ENCODE data around the gene CXCL9.

Gene CXCL9

DNA sequence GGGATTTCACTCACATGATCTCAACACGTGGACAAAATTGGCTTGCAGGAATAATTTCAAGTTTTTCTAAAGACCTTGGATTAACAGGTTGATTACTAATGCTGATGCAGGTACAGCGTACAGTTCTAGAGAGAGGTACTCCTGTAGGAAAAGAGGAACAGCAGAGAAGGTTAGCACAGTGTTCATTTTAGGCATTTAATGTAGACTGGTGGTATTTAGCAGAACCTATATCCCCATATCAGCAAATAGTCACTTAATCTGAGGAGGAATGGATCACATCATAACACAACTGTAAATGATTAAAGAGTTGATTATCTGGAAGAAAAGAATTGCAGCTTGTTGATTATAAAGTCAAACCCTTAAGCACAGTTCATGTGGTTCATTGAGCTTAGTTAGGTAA lies 15.4 kb upstream of the CXCL9 start:
- Histone ChIP-seq H4K20me1 (ENCODE audit: low read depth, low read length) (no peaks in the 10 kb centered on the region), H3K27ac (ENCODE audit: low read depth, low read length) (no peak overlapping the region), H3K9me3 (ENCODE audit: insufficient read depth, low read length) (no peaks in the 10 kb centered on the region), H3K4me3 (ENCODE audit: insufficient read depth, low read length, poor library complexity, severe bottlenecking) (no peak overlapping the region), H3K9me2 (replicated peaks; ENCODE audit: insufficient read depth, low read length) (no peaks in the 10 kb centered on the region), H3K27me3 (ENCODE audit: low read length) (no peaks in the 10 kb centered on the region), H3F3A (ENCODE audit: insufficient read depth) (no peaks in the 10 kb centered on the region), H3K79me2 (ENCODE audit: insufficient read depth, low read length) (no peaks in the 10 kb centered on the region), H2AFZ (ENCODE audit: low read depth, low read length, severe bottlenecking) (no peak overlapping the region), H3K36me3 (ENCODE audit: low read length) (no peaks in the 10 kb centered on the region), H3K9ac (ENCODE audit: low read length) (no peak overlapping the region), H3K4me2 (ENCODE audit: low read depth, low read length, poor library complexity, severe bottlenecking) (no peak overlapping the region)
- no peak for TF ChIP-seq EZH2phosphoT487 (conservative IDR thresholded peaks at IDR 0.05; ENCODE audit: low read length)
- TF ChIP-seq, protein P1, sequence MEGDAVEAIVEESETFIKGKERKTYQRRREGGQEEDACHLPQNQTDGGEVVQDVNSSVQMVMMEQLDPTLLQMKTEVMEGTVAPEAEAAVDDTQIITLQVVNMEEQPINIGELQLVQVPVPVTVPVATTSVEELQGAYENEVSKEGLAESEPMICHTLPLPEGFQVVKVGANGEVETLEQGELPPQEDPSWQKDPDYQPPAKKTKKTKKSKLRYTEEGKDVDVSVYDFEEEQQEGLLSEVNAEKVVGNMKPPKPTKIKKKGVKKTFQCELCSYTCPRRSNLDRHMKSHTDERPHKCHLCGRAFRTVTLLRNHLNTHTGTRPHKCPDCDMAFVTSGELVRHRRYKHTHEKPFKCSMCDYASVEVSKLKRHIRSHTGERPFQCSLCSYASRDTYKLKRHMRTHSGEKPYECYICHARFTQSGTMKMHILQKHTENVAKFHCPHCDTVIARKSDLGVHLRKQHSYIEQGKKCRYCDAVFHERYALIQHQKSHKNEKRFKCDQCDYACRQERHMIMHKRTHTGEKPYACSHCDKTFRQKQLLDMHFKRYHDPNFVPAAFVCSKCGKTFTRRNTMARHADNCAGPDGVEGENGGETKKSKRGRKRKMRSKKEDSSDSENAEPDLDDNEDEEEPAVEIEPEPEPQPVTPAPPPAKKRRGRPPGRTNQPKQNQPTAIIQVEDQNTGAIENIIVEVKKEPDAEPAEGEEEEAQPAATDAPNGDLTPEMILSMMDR (IDR thresholded peaks at IDR 0.05; ENCODE audit: insufficient read depth, low read length, poor library complexity, severe bottlenecking) = no peak

DNA sequence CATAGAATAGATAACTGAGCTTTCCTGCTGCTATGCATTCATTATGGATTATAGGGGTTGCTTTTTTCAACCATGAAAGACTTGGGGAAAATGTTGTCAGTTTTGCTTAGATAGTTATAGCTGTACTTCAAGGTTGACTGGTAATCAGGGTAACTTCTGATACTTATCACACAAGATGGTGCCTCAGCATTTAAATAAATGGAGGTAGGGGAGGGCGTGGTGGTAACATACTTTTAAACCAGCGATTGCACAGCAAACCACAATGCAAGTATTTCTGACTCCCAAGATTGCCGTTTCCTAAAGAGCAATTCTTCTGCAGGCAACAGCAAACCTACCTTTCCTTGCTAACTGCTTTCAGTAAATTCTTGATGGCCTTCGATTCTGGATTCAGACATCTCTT lies 14.7 kb upstream of the CXCL9 start:
- Histone ChIP-seq H3K9me3 (ENCODE audit: insufficient read depth, low read length) (no peaks in the 10 kb centered on the region), H3K4me2 (ENCODE audit: low read depth, low read length, poor library complexity, severe bottlenecking) (no peak overlapping the region), H3K27ac (ENCODE audit: low read depth, low read length) (no peak overlapping the region), H4K20me1 (ENCODE audit: low read depth, low read length) (no peaks in the 10 kb centered on the region), H3K27me3 (ENCODE audit: low read length) (no peaks in the 10 kb centered on the region), H2AFZ (ENCODE audit: low read depth, low read length, severe bottlenecking) (no peak overlapping the region), H3K79me2 (ENCODE audit: insufficient read depth, low read length) (no peaks in the 10 kb centered on the region), H3K36me3 (ENCODE audit: low read length) (no peaks in the 10 kb centered on the region), H3K4me3 (ENCODE audit: insufficient read depth, low read length, poor library complexity, severe bottlenecking) (no peak overlapping the region), H3K9ac (ENCODE audit: low read length) (no peak overlapping the region), H3K9me2 (replicated peaks; ENCODE audit: insufficient read depth, low read length) (no peaks in the 10 kb centered on the region), H3F3A (ENCODE audit: insufficient read depth) (no peaks in the 10 kb centered on the region)
- no peak for TF ChIP-seq EZH2phosphoT487 (conservative IDR thresholded peaks at IDR 0.05; ENCODE audit: low read length)
- TF ChIP-seq, protein P1 (IDR thresholded peaks at IDR 0.05; ENCODE audit: insufficient read depth, low read length, poor library complexity, severe bottlenecking) = no peak

DNA sequence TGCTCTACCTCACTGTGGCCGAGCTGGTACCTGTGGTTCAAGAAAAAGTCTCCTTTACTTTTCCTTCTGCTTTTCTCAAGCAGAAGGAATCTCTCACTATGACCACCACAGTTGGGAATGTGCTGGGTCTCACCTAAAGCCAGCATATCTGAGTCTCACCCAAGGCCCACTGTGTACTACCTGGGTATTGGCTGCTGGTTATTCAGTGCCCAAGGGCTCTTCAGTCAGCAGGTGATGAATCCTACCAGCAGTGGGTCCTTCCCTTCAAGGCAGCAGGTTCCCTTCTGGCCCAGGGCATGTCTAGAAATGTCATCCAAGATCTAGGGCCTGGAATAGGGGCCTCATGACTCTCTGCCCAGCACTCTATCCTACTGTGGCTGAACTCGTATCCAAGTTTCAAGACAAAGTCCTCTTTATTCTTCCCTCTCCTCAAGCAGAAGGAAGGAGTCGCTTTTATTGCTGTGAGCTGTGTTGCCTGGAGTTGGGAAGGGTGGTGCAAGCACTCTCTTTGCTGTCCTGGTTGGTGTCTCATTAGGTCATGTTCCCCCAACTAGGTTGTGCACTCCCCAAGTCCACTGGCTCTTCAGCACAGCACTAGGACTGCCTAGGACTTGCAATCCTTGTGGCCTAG lies 9.9 kb upstream of the CXCL9 start:
- H4K20me1 ChIP-seq (ENCODE audit: low read depth, low read length) = no peaks in the 10 kb centered on the region
- H3K79me2 ChIP-seq (ENCODE audit: insufficient read depth, low read length) = no peaks in the 10 kb centered on the region
- H3K36me3 ChIP-seq (ENCODE audit: low read length) = no peaks in the 10 kb centered on the region
- H3K4me3 ChIP-seq (ENCODE audit: insufficient read depth, low read length, poor library complexity, severe bottlenecking) = no peak overlapping the region
- H3K27ac ChIP-seq (ENCODE audit: low read depth, low read length) = no peak overlapping the region
- H3F3A ChIP-seq (ENCODE audit: insufficient read depth) = no peaks in the 10 kb centered on the region
- no peak overlapping the region for H3K4me2 ChIP-seq (ENCODE audit: low read depth, low read length, poor library complexity, severe bottlenecking)
- no peaks in the 10 kb centered on the region for H3K9me3 ChIP-seq (ENCODE audit: insufficient read depth, low read length)
- H3K9me2 ChIP-seq (replicated peaks; ENCODE audit: insufficient read depth, low read length) = no peaks in the 10 kb centered on the region
- TF ChIP-seq EZH2phosphoT487 (conservative IDR thresholded peaks at IDR 0.05; ENCODE audit: low read length) = no peak
- TF ChIP-seq, protein P1 (IDR thresholded peaks at IDR 0.05; ENCODE audit: insufficient read depth, low read length, poor library complexity, severe bottlenecking) = no peak
- H3K9ac ChIP-seq (ENCODE audit: low read length) = no peak overlapping the region
- H3K27me3 ChIP-seq (ENCODE audit: low read length) = no peaks in the 10 kb centered on the region
- H2AFZ ChIP-seq (ENCODE audit: low read depth, low read length, severe bottlenecking) = no peak overlapping the region
